Measurements from ENCODE around the gene SLC2A3.
"Not testable (repeated sequence)": the region's sequence is repeated elsewhere in the genome, so short reads cannot be mapped to it uniquely, and the experiment has no call there.

SLC2A3 gene

GRCh38 chr12:7951671-7952070, 15.7 kb upstream of the SLC2A3 start:
- DNase-seq (ENCODE audit: low read depth in 2 of 2) = no peak

DNA sequence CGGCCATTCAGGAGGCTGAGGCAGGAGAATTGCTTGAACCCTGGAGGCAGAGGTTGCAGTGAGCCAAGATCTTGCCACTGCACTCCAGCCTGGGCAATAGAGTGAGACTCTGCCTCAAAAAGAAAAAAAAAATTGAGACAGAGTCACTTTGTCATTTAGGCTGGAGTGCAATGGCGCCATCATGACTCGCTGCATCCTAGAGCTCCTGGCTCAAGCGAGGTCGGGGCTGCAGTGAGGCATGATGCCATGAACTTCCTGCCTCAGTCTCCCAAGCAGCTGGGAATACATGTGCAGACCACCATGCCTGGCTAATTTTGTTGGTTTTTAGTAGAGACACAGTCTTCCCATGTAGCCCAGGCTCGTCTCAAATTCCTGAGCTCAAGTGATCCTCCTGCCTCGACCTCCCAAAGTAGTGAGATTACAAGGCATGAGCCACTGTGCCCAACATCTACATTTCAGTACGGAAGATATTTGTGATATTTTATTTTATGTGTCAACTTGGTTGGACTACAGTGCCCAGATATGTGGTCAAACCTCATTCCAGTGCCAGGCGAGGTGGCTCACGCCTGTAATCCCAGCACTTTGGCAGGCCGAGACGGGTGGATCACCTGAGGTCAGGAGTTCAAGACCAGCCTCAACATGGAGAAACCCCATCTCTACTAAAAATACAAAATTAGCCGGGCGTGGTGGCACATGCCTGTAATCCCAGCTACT, 14.4 kb upstream of the SLC2A3 start:
- not testable (repeated sequence) for DNase-seq (ENCODE audit: low read depth in 2 of 2)

GRCh38 chr12:7948589-7949260, 12.7 kb upstream of the SLC2A3 start:
- DNase-seq (ENCODE audit: low read depth in 2 of 2) = no peak

DNA sequence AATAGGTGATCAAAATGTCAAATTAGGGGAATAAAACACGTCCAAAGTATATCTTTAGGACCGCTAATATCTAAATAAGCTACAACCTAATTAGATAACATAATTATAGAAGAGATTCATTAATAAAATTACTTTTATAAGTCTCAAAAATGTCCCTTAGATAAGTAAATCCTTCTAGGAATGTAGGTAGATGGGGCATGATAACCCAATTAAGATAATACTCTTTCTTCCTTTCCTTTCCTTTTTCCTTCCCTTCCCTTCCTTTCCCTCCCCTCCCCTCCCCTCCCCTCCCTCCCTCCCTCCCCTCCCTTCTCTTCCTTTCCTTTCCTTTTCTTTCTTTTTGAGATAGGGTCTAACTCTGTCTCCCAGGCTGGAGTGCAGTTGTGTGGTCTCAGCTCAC, 11.0 kb upstream of the SLC2A3 start:
- no peak for DNase-seq (ENCODE audit: low read depth in 2 of 2)

DNA sequence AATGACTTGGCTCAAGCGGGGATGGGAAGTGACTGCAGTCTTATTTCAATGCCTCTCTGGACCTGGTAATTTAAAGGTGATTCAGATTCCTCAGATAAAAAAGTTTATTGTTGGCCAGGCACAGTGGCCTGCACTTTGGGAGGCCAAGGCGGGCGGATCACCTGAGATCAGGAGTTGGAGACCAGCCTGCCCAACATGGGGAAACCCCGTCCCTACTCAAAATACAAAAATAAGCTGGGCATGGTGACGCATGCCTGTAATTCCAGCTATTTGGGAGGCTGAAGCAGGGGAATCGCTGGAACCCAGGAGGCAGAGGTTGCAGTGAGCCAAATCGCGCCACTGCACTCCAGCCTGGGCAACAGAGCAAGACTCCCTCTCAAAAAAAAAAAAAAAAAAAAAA, 8.8 kb upstream of the SLC2A3 start:
- DNase-seq (ENCODE audit: low read depth in 2 of 2) = not testable (repeated sequence)

DNA sequence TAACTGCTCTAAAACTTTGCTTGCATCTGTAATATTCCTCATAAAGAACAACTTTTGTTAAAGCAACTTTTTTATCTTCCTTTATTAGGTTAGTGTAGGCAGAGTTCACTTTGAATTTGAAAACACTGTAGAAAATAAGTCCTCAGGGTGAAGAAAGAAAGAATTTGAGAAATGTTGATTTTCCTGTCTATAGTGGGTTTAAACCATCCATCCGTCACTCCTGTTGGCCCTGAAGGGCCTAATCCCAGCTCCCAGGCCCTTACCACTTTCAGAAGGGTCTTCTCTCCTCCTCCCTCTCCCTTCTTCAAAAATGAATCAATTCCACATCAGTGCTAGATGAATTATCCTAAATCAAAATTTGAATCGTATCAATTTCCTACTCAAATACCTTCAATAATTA, 4.9 kb upstream of the SLC2A3 start:
- DNase-seq (ENCODE audit: low read depth in 2 of 2) = no peak

DNA sequence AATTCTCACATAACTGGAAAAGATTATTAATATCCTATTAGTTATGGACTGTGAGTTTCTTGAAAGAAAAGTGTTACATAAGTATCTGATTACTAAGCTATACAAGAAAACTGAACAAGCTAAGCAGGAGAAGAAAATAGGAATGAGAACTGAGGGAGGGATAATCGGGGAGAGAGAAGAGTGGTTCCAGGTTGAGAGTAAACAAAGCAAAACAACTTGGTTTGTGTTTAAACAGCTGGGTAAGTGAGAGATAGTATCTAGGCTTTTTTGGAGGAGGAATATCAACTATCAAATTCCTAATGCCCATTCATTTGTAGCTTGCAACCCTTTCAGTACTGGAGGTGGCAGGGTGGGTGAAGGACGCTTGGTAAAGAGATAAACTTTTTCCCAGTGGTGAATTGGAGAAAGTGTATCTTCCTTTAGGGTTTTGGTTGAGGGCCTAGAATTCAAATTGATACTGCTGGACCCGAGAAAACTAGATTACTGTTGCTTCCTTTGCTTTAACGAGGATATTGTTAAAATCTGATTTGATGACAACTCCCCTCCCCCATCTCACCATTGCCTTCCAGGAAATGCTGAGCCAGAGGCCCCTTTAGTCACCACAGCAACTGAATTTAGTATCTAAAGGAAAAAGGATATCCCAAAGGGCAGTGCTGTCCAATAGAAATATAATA, 2.0 kb upstream of the SLC2A3 start:
- no peak for DNase-seq (ENCODE audit: low read depth in 2 of 2)

GRCh38 chr12:7934889-7935492, 996 bp downstream of the SLC2A3 start:
- DNase-seq (ENCODE audit: low read depth in 2 of 2) = no peak

DNA sequence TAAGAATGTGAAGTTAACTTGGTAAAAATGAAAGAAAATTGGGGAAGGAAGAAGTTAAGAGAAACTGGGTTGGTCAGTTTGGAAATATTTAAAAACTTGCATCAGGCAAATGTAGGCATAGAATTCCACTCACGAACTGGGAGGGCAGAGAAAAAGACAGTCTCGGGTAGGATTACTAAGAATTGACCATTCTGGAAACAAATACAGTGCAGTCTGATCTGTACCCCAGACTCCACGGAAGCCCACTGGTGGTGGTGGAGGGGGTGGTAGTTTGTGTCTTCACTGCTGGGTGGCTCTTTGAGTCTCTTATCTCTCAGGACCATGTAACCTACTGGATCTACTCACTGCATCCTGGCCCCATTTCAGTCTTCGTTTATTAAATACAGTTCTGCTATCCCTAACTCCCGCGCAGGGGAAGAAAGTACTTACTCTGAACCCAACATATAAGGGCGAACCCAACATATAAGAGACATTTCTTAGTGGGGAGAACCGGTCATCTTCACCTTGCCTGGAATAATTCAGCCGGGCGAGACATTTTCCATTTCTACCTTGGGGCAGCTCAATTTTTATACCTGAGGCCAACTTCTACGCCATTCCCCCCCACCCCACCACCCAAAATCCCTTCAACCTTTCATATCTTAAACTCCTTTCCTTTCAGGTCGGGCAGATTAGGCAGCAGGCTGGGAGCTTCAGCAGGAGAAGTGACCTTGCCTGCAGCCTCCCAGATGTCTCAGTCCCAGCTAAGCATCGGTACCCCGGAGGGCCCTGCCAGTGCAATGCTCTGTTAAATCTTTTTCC, 1.7 kb downstream of the SLC2A3 start:
- no peak for DNase-seq (ENCODE audit: low read depth in 2 of 2)

DNA sequence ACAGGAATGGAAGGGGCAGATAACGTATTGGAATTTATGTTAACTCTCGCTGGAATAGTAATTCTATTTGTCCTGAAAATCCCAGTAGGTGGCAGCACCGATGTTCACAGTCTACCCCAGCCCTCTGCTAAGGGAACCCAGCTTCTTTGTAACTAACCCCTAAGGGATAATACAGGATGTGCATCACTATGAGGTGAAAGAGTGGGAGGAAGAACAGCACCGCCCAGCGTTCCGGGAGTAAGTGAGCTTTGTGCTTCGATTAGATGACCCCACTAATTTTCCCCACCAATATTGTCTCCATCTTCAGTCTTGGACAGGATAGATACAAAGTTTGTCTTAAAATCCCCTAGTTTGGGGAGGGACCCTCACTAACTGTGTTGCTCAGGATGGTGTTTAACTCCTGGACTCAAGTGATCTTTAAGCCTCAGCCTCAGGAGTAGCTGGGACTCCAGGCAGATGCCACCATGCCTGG, 2.7 kb downstream of the SLC2A3 start:
- DNase-seq (ENCODE audit: low read depth in 2 of 2) = peak; percentile 86 to 88

- DNase-seq (ENCODE audit: low read depth in 2 of 2) = not testable (repeated sequence)
Measured at GRCh38 chr12:7932599-7933240, 3.3 kb downstream of the SLC2A3 start.

DNA sequence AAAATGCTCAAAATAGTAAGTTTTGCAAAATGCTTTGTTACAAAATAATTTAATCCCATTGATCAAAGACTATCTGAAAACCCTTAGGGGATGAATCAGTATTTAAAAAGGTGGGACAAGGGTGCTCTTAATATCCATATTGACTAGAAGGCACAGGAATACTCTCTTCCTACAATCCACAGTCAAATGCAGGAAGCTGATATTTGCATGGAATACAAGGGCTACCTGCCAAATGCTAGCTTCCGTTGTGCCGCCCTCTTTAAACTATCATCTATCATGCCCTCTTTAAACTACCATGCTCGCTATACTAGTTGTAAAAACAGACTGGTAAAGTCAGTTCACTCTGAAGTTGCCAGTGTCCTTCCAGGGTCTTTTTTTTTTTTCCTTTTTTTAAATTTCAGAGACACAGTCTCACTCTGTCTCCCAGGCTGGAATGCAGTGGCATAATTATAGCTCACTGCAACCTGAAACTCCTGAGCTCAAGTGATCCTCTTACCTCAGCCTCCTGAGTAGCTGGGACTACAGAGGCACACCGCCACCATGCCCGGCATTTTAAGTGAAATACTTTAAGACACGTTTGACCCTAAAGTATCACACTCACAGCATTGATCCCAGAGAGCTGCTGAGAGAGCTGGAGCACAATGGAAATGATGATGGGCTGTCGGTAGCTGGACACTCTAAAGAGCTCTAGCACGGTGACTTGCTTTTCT, 6.7 kb downstream of the SLC2A3 start:
- DNase-seq (ENCODE audit: low read depth in 2 of 2) = no peak

DNA sequence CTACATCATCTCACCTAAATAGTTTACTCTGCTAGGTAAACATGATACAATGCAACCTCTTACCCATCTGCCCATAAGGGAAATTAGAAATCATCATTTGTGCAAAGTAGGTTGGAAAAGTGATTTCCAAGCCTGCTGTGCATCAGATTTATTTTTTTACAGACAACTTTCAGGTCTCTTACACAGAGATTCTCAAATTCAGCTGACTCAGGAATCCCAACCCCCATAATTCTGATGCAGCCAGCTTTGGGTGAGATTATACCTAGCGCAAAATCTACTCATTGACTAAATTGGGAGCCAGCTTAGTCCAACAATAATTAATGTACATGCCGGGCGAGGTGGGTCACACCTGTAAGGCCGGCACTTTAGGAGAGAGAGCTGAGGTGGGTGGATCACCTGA, 8.5 kb downstream of the SLC2A3 start:
- no peak for DNase-seq (ENCODE audit: low read depth in 2 of 2)

- DNase-seq (ENCODE audit: low read depth in 2 of 2) = not testable (repeated sequence)
Measured at GRCh38 chr12:7926068-7926666, 9.8 kb downstream of the SLC2A3 start.

DNA sequence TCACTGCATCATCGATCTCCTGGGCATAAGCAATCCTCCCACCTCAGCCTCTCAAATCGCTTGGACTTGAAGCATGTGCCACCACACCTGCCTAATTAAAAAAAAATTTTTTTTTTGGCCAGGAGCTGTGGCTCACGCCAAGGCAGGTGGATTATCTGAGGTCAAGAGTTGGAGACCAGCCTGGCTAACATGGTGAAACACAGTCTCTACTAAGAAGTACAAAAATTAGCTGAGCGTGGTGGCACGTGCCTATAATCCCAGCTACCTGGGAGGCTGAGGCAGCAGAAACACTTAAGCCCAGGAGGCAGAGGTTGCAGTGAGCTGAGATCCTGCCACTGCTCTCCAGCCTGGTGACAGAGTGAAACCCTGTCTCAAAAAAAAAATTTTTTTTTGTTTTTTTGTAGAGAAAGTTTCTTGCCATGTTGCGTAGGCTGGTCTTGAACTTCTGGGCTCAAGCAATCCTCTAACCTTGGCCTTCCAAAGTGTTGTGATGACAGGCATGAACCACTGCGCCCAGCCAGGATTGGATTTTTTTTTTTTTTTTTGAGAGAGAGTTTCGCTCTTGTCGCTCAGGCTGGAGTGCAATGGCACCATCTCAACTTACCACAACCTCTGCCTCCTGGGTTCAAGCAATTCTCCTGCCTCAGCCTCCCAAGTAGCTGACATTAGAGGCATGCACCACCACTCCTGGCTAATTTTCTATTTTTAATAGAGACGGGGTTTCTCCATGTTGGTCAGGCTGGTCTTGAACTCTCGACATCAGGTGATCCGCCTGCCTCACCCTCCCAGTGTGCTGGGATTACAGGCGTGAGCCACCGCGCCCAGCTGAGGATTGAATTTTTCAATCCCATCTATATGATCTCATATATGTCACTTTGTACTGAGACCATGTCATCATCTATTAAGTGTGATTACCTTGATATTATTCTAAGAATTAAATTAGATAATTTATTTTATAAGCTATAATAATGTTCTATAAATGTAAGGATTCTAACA, 12.4 kb downstream of the SLC2A3 start:
- DNase-seq (ENCODE audit: low read depth in 2 of 2) = no peak

DNA sequence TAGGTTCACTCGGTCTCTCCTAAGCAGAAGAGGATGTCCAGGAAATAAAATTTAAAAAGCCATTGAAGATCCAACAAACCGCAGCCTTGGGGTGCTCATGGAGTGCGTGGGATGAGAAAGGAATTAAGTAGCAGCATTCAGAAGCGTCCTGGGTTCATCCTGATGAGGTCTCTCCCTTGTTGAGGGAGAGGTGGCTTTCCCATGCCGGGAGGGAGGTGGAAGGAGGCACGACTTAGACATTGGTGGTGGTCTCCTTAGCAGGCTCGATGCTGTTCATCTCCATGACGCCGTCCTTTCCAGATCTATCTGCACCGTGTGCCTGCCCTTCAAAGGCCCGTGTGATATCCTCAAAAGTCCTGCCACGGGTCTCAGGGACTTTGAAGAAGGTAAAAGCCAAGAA, 14.8 kb downstream of the SLC2A3 start:
- DNase-seq (ENCODE audit: low read depth in 2 of 2) = not testable (repeated sequence)

- DNase-seq (ENCODE audit: low read depth in 2 of 2) = not testable (repeated sequence)
Measured at GRCh38 chr12:7918268-7918590, 17.8 kb downstream of the SLC2A3 start.

DNA sequence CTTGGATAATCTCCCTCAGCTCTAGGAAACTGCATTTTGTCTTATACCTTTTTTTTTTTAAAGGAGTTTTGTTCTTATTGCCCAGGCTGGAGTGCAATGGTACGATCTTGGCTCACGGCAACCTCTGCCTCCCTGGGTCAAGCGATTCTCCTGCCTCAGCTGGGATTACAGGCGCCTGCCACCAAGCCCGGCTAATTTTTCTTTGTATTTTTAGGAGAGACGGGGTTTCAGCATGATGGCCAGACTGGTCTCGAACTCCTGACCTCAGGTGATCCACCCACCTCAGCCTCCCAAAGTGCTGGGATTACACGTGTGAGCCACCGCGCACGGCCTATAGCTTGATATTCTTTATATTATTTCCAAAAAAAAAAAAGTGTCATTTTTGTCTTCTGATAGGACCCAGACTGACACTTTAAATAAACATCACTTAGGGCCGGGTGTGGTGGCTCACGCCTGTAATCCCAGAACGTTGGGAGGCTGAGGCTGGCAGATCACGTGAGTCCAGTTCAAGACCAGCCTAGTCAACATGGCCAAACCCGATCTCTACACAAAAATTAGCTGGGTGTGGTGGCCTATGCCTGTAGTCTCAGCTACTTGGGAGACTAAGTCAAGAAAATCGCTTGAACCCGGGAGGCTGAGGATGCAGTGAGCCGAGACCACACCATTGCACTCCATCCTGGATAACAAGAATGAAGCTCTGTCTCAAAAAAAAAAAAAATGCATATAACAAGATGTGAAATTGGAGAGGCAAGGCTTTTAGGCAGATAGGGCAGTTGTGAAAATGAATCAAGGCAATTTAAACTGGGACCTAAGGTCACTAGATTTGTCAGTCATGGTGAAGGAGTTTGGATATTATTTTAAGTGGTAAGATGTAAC, 18.4 kb downstream of the SLC2A3 start:
- no peak for DNase-seq (ENCODE audit: low read depth in 2 of 2)
